SK-N-MC (cell line): ENCODE data around the gene RINL.

Source experiments
- EZH2 ChIP-seq: fragments of 200-600 bp; sonication (generic); IDR thresholded peaks from one replicate; pipeline ENCODE4 v1.6.1; 2017; ENCODE audit warnings: antibody characterized with exemption
- FOXP2 ChIP-seq: optimal IDR thresholded peaks from 2 replicates; pipeline ENCODE3; 2011; ENCODE audit warnings: mild to moderate bottlenecking, moderate library complexity; ENCODE audit not compliant: insufficient read depth; ENCODE audit errors: extremely low read length, control extremely low read depth
- POLR2AphosphoS5 ChIP-seq: IDR thresholded peaks from 2 replicates; pipeline ENCODE4 v1.6.1; 2012; ENCODE audit warnings: mild to moderate bottlenecking, low read depth, low read length, borderline replicate concordance

- TF ChIP-seq FOXP2 (no peak), POLR2AphosphoS5 (no peak), EZH2 (no peak)
Measured at GRCh38 chr19:38853214-38853613, 24.9 kb downstream of the RINL start.
